ENCODE measurements around the gene RGS6.

DNA sequence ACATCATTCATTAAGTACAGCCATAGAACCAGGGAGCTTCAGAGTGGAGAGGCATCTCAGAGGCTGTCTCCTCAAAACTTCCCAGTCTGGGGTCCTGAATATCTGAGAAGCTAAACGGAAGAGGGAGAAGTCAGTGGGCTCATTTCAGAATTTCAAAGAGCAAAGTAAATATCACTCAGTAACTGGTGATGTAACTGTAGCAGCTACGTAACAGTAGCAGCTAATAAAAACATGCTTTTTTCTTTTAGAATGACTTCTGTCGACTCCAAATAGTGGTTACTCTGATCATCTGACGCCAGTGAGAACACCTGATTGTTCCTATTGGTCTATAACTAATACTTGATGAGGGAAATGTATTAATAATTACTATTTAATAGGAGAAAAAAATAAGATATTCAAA lies 578.3 kb downstream of the RGS6 start:
- TF ChIP-seq, protein P1, sequence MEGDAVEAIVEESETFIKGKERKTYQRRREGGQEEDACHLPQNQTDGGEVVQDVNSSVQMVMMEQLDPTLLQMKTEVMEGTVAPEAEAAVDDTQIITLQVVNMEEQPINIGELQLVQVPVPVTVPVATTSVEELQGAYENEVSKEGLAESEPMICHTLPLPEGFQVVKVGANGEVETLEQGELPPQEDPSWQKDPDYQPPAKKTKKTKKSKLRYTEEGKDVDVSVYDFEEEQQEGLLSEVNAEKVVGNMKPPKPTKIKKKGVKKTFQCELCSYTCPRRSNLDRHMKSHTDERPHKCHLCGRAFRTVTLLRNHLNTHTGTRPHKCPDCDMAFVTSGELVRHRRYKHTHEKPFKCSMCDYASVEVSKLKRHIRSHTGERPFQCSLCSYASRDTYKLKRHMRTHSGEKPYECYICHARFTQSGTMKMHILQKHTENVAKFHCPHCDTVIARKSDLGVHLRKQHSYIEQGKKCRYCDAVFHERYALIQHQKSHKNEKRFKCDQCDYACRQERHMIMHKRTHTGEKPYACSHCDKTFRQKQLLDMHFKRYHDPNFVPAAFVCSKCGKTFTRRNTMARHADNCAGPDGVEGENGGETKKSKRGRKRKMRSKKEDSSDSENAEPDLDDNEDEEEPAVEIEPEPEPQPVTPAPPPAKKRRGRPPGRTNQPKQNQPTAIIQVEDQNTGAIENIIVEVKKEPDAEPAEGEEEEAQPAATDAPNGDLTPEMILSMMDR (IDR thresholded peaks at IDR 0.05) = no peak
- TF ChIP-seq POLR2A (IDR thresholded peaks at IDR 0.05) = no peak
